Pancreas (tissue), 10 donors: Measurements from ENCODE around the gene GDPD4. TPM values are rescaled to one million over a fixed set of nuclear protein-coding genes. Genes with fewer than 3 reads are reported as not detected.
A peak's percentile ranks its signal among the peaks of the same experiment; 100 is the strongest.

ENCODE experiments used
- ATAC-seq, 4 donors: fragments of 200-7000 bp; cut with Tn5 transposase; one replicate each; pipeline versions ENCODE4 v1.8.0 to v1.9.1; 2020; ENCODE audit warnings: mild to moderate bottlenecking in 4 of 4, moderate library complexity in 4 of 4
- DNase-seq, 6 donors: peaks; one replicate each; pipeline ENCODE4 v3.0.0-alpha.2; 2020
- FAIRE-seq: peaks from 2 replicates; lab custom pipeline; 2012; peaks lifted over from hg19 to GRCh38; lab: Jason Lieb, UNC
- H3K27ac ChIP-seq, 4 donors: fragments of 200-600 bp; sonication (generic); 1 replicate in 3 of 4; 2 replicates in 1 of 4; pipeline versions ENCODE4 v1.5.0 to v1.8.0; 2020
- H3K27me3 ChIP-seq, 4 donors: fragments of 200-600 bp; one replicate each; pipeline ENCODE4 v1.8.0; 2021
- H3K36me3 ChIP-seq, 3 donors: fragments of 200-600 bp; sonication (generic) in 1 of 3; one replicate each; pipeline versions ENCODE4 v1.5.0 to v1.8.0; 2020 to 2021
- H3K4me1 ChIP-seq, 3 donors: fragments of 200-600 bp; one replicate each; pipeline ENCODE4 v1.8.0; 2021
- H3K4me3 ChIP-seq, 4 donors: fragments of 200-600 bp; sonication (generic) in 2 of 4; one replicate each; pipeline versions ENCODE4 v1.5.0 to v1.8.0; 2020 to 2021
- H3K9me3 ChIP-seq, 4 donors: fragments of 200-600 bp; one replicate each; pipeline ENCODE4 v1.8.0; 2021
- CTCF ChIP-seq, 4 donors: fragments of 200-600 bp; sonication (generic) in 3 of 4; IDR thresholded peaks; one replicate each; pipeline versions ENCODE4 v1.5.0 to v1.8.0; 2021; ENCODE audit warnings: antibody characterized with exemption in 4 of 4
- WGBS, 2 donors: extraction: QIAGEN DNeasy Blood & Tissue Kit; methylation state at CpG; one replicate each; pipeline ENCODE4 v1.1.7; 2013; 5-methylcytosine and 5-hydroxymethylcytosine counted together
- intact Hi-C, 3 donors: fragments of 100-400 bp; cut with DNase I; formaldehyde crosslinking; loops; one replicate each; pipeline versions ENCODE4 v1.11.1 to v1.14.2; 2022
- polyA plus RNA-seq, 2 donors: library from polyadenylated mRNA; stranded (reverse); fragments of 200-250 nt; gene quantifications; one replicate each; pipeline ENCODE4 v1.2.3, GENCODE V29; 2013
- total RNA-seq, 6 donors: library from RNA; stranded (reverse); fragmentation: NEBNext Ultra II Directional in 4 of 6; extraction: Animal tissue kit (Norgen Biotek cat#: 25700) in 4 of 6; gene quantifications; one replicate each; pipeline versions ENCODE4 v1.2.1 to v1.2.4, GENCODE V29; 2021 to 2023
- donor health status: healthy with polysubstance abuse.
- donor health status: DM: no; HTN: no; CAD: no; lungs with moderate emphysema.
- donor health status: DM: no; HTN: no; CAD: no.
- donor health status: control.
- donor health status: control.
- donor health status: Bipolar disorder and iron deficiency.
- donor health status: DM: yes; HTN: yes; CAD: no.
- donor health status: DM: no; HTN: no; CAD: no.
- donor health status: DM: no; HTN: no; CAD: no.
- donor health status: DM: yes; HTN: yes; CAD: no.

GDPD4 gene
- total and polyA plus RNA-seq, 8 donors = not detected

GRCh38 chr11:77207019-77207485 is 94.4 kb downstream of the GDPD4 start:
- no peak for FAIRE-seq
- no peak overlapping the region for H3K4me3 ChIP-seq
- no peaks in the 10 kb centered on the region for H3K36me3 ChIP-seq
- no peaks in the 10 kb centered on the region for H3K9me3 ChIP-seq
- no peak overlapping the region for H3K27ac ChIP-seq
- peak in 1 of 6 donors; percentile 41 for DNase-seq
- 83 to 86% methylated on average over 10 of the region's 10 CpGs for WGBS, 2 donors
- no peak for TF ChIP-seq CTCF (IDR thresholded peaks at IDR 0.05)
- H3K27me3 ChIP-seq = no peaks in the 10 kb centered on the region
- ATAC-seq = no peak
- no peaks in the 10 kb centered on the region for H3K4me1 ChIP-seq
- intact Hi-C loops = no loop called here

GRCh38 chr11:77206264-77207018 is 95.0 kb downstream of the GDPD4 start:
- no peak for ATAC-seq
- no peak for TF ChIP-seq CTCF (IDR thresholded peaks at IDR 0.05)
- FAIRE-seq = no peak
- peak in 1 of 6 donors; percentile 42 for DNase-seq
- Histone ChIP-seq H3K4me3 (no peak overlapping the region), H3K27ac (no peak overlapping the region), H3K27me3 (no peaks in the 10 kb centered on the region), H3K4me1 (no peaks in the 10 kb centered on the region), H3K9me3 (no peaks in the 10 kb centered on the region), H3K36me3 (no peaks in the 10 kb centered on the region)
- 84 to 87% methylated on average over 13 of the region's 13 CpGs for WGBS, 2 donors
- intact Hi-C loops = no loop called here

- Histone ChIP-seq H3K4me3 (no peak overlapping the region), H3K36me3 (no peaks in the 10 kb centered on the region), H3K27ac (no peak overlapping the region), H3K4me1 (no peaks in the 10 kb centered on the region), H3K27me3 (no peaks in the 10 kb centered on the region), H3K9me3 (no peaks in the 10 kb centered on the region)
- TF ChIP-seq CTCF (IDR thresholded peaks at IDR 0.05) = no peak
- no peak for FAIRE-seq
- no peak for ATAC-seq
- peak in 2 of 6 donors; percentile 43 to 55 for DNase-seq
- intact Hi-C loops = no loop called here
- 85% methylated on average over 30 of the region's 30 CpGs for WGBS, 2 donors
Observed at GRCh38 chr11:77205467-77206263, 95.8 kb downstream of the GDPD4 start.

GRCh38 chr11:77204754-77205466 is 96.6 kb downstream of the GDPD4 start:
- TF ChIP-seq CTCF (IDR thresholded peaks at IDR 0.05) = no peak
- DNase-seq (no peak), FAIRE-seq (no peak), ATAC-seq (no peak)
- WGBS, 2 donors = 84 to 85% methylated on average over 11 to 12 of the region's 12 CpGs
- H3K9me3 ChIP-seq = no peaks in the 10 kb centered on the region
- H3K4me3 ChIP-seq = no peak overlapping the region
- no peaks in the 10 kb centered on the region for H3K4me1 ChIP-seq
- H3K27ac ChIP-seq = no peak overlapping the region
- no peaks in the 10 kb centered on the region for H3K27me3 ChIP-seq
- H3K36me3 ChIP-seq = no peaks in the 10 kb centered on the region
- intact Hi-C loops = no loop called here
